Ovary (tissue), 3 donors: ENCODE results near the gene HIPK2.

Experiments
- CTCF ChIP-seq, 3 donors: fragments of 450-650 bp in 2 of 3; fragments of 200-600 bp in 1 of 3; IDR thresholded peaks; one replicate each; pipeline versions ENCODE4 v1.5.1 to v1.8.0; 2016 to 2022; ENCODE audit warnings: antibody characterized with exemption in 3 of 3, mild to moderate bottlenecking in 1 of 3
- EP300 ChIP-seq: sonication (generic); formaldehyde crosslinking; IDR thresholded peaks from one replicate; pipeline ENCODE4 v1.6.1; 2017; ENCODE audit warnings: antibody characterized with exemption
- POLR2A ChIP-seq: fragments of 450-650 bp; IDR thresholded peaks from one replicate; pipeline ENCODE4 v1.6.1; 2017; ENCODE audit warnings: antibody characterized with exemption, mild to moderate bottlenecking, moderate library complexity
- donor health status: DM: no; HTN: no; CAD: no.

- no peak for TF ChIP-seq CTCF (IDR thresholded peaks at IDR 0.05)
- TF ChIP-seq POLR2A, result no peak
- TF ChIP-seq EP300, result no peak
Observed at GRCh38 chr7:139618482-139619366, 159.1 kb downstream of the HIPK2 start.
